Activated CD4-positive, CD25-positive, alpha-beta regulatory T cell treated with anti-CD3 and anti-CD28 coated beads, Interleukin-2, amount 50 U/mL, for 24 hours (primary cell): ENCODE data around the gene EML6.
A peak's percentile ranks its signal among the peaks of the same experiment; 100 is the strongest.
"Not testable (repeated sequence)": the region's sequence is repeated elsewhere in the genome, so short reads cannot be mapped to it uniquely, and the experiment has no call there.

Experiments
- ATAC-seq, 2 donors: fragments of 150-1000 bp; cut with Tn5 transposase; one replicate each; pipeline ENCODE4 v1.10.0; 2021; ENCODE audit warnings: mild to moderate bottlenecking in 1 of 2, moderate library complexity in 1 of 2

EML6 gene

GRCh38 chr2:54805255-54805654 lies 81.8 kb downstream of the EML6 start:
- no peak for ATAC-seq

- no peak for ATAC-seq
Measured at GRCh38 chr2:54806975-54807374, 83.5 kb downstream of the EML6 start.

GRCh38 chr2:54808661-54809060 lies 85.2 kb downstream of the EML6 start:
- no peak for ATAC-seq

GRCh38 chr2:54809819-54810218 lies 86.4 kb downstream of the EML6 start:
- no peak for ATAC-seq

GRCh38 chr2:54810246-54810645 lies 86.8 kb downstream of the EML6 start:
- ATAC-seq: no peak

- ATAC-seq: no peak
Measured at GRCh38 chr2:54813584-54813983, 90.1 kb downstream of the EML6 start.

GRCh38 chr2:54814389-54815147 lies 91.1 kb downstream of the EML6 start:
- no peak for ATAC-seq

GRCh38 chr2:54815148-54815539 lies 91.7 kb downstream of the EML6 start:
- ATAC-seq: no peak

GRCh38 chr2:54818226-54818625 lies 94.8 kb downstream of the EML6 start:
- ATAC-seq: no peak

GRCh38 chr2:54820558-54820957 lies 97.1 kb downstream of the EML6 start:
- ATAC-seq: no peak

GRCh38 chr2:54824567-54824966 lies 101.1 kb downstream of the EML6 start:
- no peak for ATAC-seq

GRCh38 chr2:54830546-54830945 lies 107.1 kb downstream of the EML6 start:
- ATAC-seq: no peak

GRCh38 chr2:54831480-54831879 lies 108.0 kb downstream of the EML6 start:
- ATAC-seq: no peak

- ATAC-seq: no peak
Measured at GRCh38 chr2:54834721-54835120, 111.3 kb downstream of the EML6 start.

- no peak for ATAC-seq
Measured at GRCh38 chr2:54836477-54836876, 113.0 kb downstream of the EML6 start.

- ATAC-seq: peak; percentile 77 to 82
Measured at GRCh38 chr2:54838585-54839035, 115.1 kb downstream of the EML6 start.

- no peak for ATAC-seq
Measured at GRCh38 chr2:54839461-54840255, 116.2 kb downstream of the EML6 start.

GRCh38 chr2:54840559-54841468 lies 117.4 kb downstream of the EML6 start:
- no peak for ATAC-seq

GRCh38 chr2:54841500-54841899 lies 118.0 kb downstream of the EML6 start:
- ATAC-seq: not testable (repeated sequence)

GRCh38 chr2:54845094-54845493 lies 121.6 kb downstream of the EML6 start:
- ATAC-seq: no peak

GRCh38 chr2:54845514-54845913 lies 122.1 kb downstream of the EML6 start:
- ATAC-seq: no peak

- no peak for ATAC-seq
Measured at GRCh38 chr2:54850171-54851122, 127.0 kb downstream of the EML6 start.
